Nephron progenitor cell (in vitro differentiated cells): ENCODE data around the gene ETV5.

Experiments used
- DNase-seq: peaks from one replicate; pipeline ENCODE4 v3.0.0; 2021
- H3K27ac Mint-ChIP-seq: 2 replicates; pipeline ENCODE4 v1.8.0; 2021; ENCODE audit warnings: mild to moderate bottlenecking, moderate library complexity, mixed read lengths
- H3K27me3 Mint-ChIP-seq: 2 replicates; pipeline ENCODE4 v1.8.0; 2021; ENCODE audit warnings: mild to moderate bottlenecking, low read depth, mixed read lengths; ENCODE audit not compliant: poor library complexity
- H3K36me3 Mint-ChIP-seq: 2 replicates; pipeline ENCODE4 v1.8.0; 2021; ENCODE audit warnings: low read depth, mixed read lengths
- H3K4me1 Mint-ChIP-seq: 2 replicates; pipeline ENCODE4 v1.8.0; 2021; ENCODE audit warnings: mixed read lengths
- H3K4me3 Mint-ChIP-seq: 2 replicates; pipeline ENCODE4 v1.8.0; 2021; ENCODE audit warnings: mild to moderate bottlenecking, moderate library complexity, mixed read lengths
- H3K9me3 Mint-ChIP-seq: 2 replicates; pipeline ENCODE4 v1.8.0; 2021; ENCODE audit warnings: mild to moderate bottlenecking, moderate library complexity, mixed read lengths
- CTCF ChIP-seq: fragments of 200-600 bp; sonication (generic); IDR thresholded peaks from 2 replicates; pipeline ENCODE4 v1.5.0; 2021; ENCODE audit warnings: antibody characterized with exemption

The ETV5 gene

GRCh38 chr3:186082150-186082549 is 26.7 kb downstream of the ETV5 start:
- peaks cover 12% of the 10 kb centered on the region for H3K9me3 Mint-ChIP-seq
- H3K27ac Mint-ChIP-seq: no peak overlapping the region
- H3K4me1 Mint-ChIP-seq: peaks cover 18% of the 10 kb centered on the region
- H3K36me3 Mint-ChIP-seq: peaks cover 84% of the 10 kb centered on the region
- H3K27me3 Mint-ChIP-seq: no peaks in the 10 kb centered on the region
- no peak overlapping the region for H3K4me3 Mint-ChIP-seq
- no peak for TF ChIP-seq CTCF
- no peak for DNase-seq

- peaks cover 84% of the 10 kb centered on the region for H3K36me3 Mint-ChIP-seq
- H3K9me3 Mint-ChIP-seq: peaks cover 7% of the 10 kb centered on the region
- H3K27ac Mint-ChIP-seq: no peak overlapping the region
- no peaks in the 10 kb centered on the region for H3K27me3 Mint-ChIP-seq
- no peak for TF ChIP-seq CTCF
- no peak overlapping the region for H3K4me3 Mint-ChIP-seq
- no peak for DNase-seq
- H3K4me1 Mint-ChIP-seq: peaks cover 18% of the 10 kb centered on the region
These were observed 27.2 kb downstream of the ETV5 start for GRCh38 chr3:186081678-186082077.

GRCh38 chr3:186080849-186081438 is 27.9 kb downstream of the ETV5 start:
- Mint-ChIP-seq H3K4me1 (peaks cover 18% of the 10 kb centered on the region), H3K27me3 (no peaks in the 10 kb centered on the region), H3K36me3 (peaks cover 84% of the 10 kb centered on the region), H3K27ac (no peak overlapping the region), H3K9me3 (peaks cover 5% of the 10 kb centered on the region), H3K4me3 (no peak overlapping the region)
- no peak for DNase-seq
- no peak for TF ChIP-seq CTCF

- no peak overlapping the region for H3K27ac Mint-ChIP-seq
- H3K36me3 Mint-ChIP-seq: peaks cover 87% of the 10 kb centered on the region
- H3K27me3 Mint-ChIP-seq: no peaks in the 10 kb centered on the region
- H3K4me3 Mint-ChIP-seq: no peak overlapping the region
- peaks cover 16% of the 10 kb centered on the region for H3K9me3 Mint-ChIP-seq
- no peak for DNase-seq
- TF ChIP-seq CTCF: no peak
- peaks cover 18% of the 10 kb centered on the region for H3K4me1 Mint-ChIP-seq
These were observed 29.0 kb downstream of the ETV5 start for GRCh38 chr3:186079925-186080324.

- no peak overlapping the region for H3K4me3 Mint-ChIP-seq
These were observed 31.4 kb downstream of the ETV5 start for GRCh38 chr3:186077466-186077865.

More at GRCh38 chr3:186077466-186077865, 31.4 kb downstream of the ETV5 start:
- H3K27me3 Mint-ChIP-seq: no peaks in the 10 kb centered on the region
- no peak for TF ChIP-seq CTCF
- H3K9me3 Mint-ChIP-seq: peaks cover 32% of the 10 kb centered on the region
- DNase-seq: no peak
- H3K36me3 Mint-ChIP-seq: peaks cover 87% of the 10 kb centered on the region
- H3K4me1 Mint-ChIP-seq: peaks cover 18% of the 10 kb centered on the region
- no peak overlapping the region for H3K27ac Mint-ChIP-seq
